CD14-positive monocyte (primary cell): ENCODE measurements around the gene KIR2DL4. TPM values are rescaled to one million over a fixed set of nuclear protein-coding genes. Genes with fewer than 3 reads are reported as not detected.
"Not testable (repeated sequence)": the region's sequence is repeated elsewhere in the genome, so short reads cannot be mapped to it uniquely, and the experiment has no call there.

ENCODE experiments used
- DNase-seq, 3 donors: peaks; one replicate each; pipeline ENCODE4 v3.0.0-alpha.2; 2011 to 2022
- H2AFZ ChIP-seq: 2 replicates; pipeline ENCODE4 v1.6.0; 2012; ENCODE audit warnings: mild to moderate bottlenecking, low read depth, low read length, inconsistent platforms; ENCODE audit not compliant: insufficient read depth, poor library complexity, severe bottlenecking
- H3K27ac ChIP-seq, 2 donors: 1 replicate in 1 of 2; 2 replicates in 1 of 2; pipeline ENCODE4 v1.5.1; 2012 to 2013; ENCODE audit warnings: low read length in 2 of 2, control low read depth in 1 of 2, inconsistent platforms in 1 of 2, low read depth in 1 of 2, mild to moderate bottlenecking in 1 of 2
- H3K27me3 ChIP-seq, 2 donors: one replicate each; pipeline versions ENCODE4 v1.6.0 to v1.6.1; 2011 to 2013; ENCODE audit warnings: low read length in 2 of 2; ENCODE audit not compliant: control insufficient read depth in 2 of 2, insufficient read depth in 2 of 2
- H3K36me3 ChIP-seq, 2 donors: replicated peaks in 1 of 2; 1 replicate in 1 of 2; 2 replicates in 1 of 2; pipeline versions ENCODE4 v1.5.1 to v1.6.1; 2012 to 2013; ENCODE audit warnings: low read length in 2 of 2, control low read depth in 1 of 2, inconsistent platforms in 1 of 2, mild to moderate bottlenecking in 1 of 2; ENCODE audit not compliant: insufficient read depth in 2 of 2, control insufficient read depth in 1 of 2
- H3K4me1 ChIP-seq, 2 donors: 1 replicate in 1 of 2; 2 replicates in 1 of 2; pipeline versions ENCODE4 v1.5.1 to v1.6.1; 2012 to 2013; ENCODE audit warnings: low read length in 2 of 2, control low read depth in 1 of 2, inconsistent platforms in 1 of 2, mild to moderate bottlenecking in 1 of 2, moderate library complexity in 1 of 2; ENCODE audit not compliant: insufficient read depth in 2 of 2, control insufficient read depth in 1 of 2
- H3K4me2 ChIP-seq: replicated peaks from 2 replicates; pipeline ENCODE3; 2012; ENCODE audit warnings: low read length, moderate library complexity, mild to moderate bottlenecking; ENCODE audit not compliant: poor library complexity, severe bottlenecking; ENCODE audit errors: extremely low read depth
- H3K4me3 ChIP-seq, 3 experiments: fragments of 200-600 bp in 1 of 3; sonication (generic) in 1 of 3; replicated peaks in 1 of 3; 1 replicate in 2 of 3; 2 replicates in 1 of 3; pipeline ENCODE4 v1.5.1; 2011 to 2013; ENCODE audit warnings: low read length in 3 of 3, mild to moderate bottlenecking in 3 of 3, control low read depth in 2 of 3, low read depth in 2 of 3, inconsistent platforms in 1 of 3, moderate library complexity in 1 of 3
- H3K79me2 ChIP-seq: 2 replicates; pipeline ENCODE4 v1.6.0; 2012; ENCODE audit warnings: mild to moderate bottlenecking, control low read depth, inconsistent platforms, low read length, moderate library complexity; ENCODE audit not compliant: insufficient read depth
- H3K9ac ChIP-seq: 2 replicates; pipeline ENCODE4 v1.6.0; 2017; ENCODE audit warnings: low read length, mild to moderate bottlenecking; ENCODE audit not compliant: insufficient read depth, poor library complexity, severe bottlenecking
- H3K9me3 ChIP-seq, 2 donors: replicated peaks in 1 of 2; 1 replicate in 1 of 2; 2 replicates in 1 of 2; pipeline versions ENCODE4 v1.5.1 to v1.6.1; 2012 to 2013; ENCODE audit warnings: low read length in 2 of 2, control low read depth in 1 of 2; ENCODE audit not compliant: control insufficient read depth in 1 of 2, insufficient read depth in 1 of 2
- H4K20me1 ChIP-seq: 2 replicates; pipeline ENCODE4 v1.6.0; 2012; ENCODE audit warnings: mild to moderate bottlenecking, low read length, control low read depth, moderate library complexity; ENCODE audit not compliant: insufficient read depth
- H3K27ac Mint-ChIP-seq, 7 donors: one replicate each; pipeline ENCODE4 v1.8.0; 2020; ENCODE audit warnings: mild to moderate bottlenecking in 7 of 7, mixed read lengths in 7 of 7, moderate library complexity in 6 of 7, inconsistent platforms in 2 of 7
- H3K27me3 Mint-ChIP-seq, 3 donors: one replicate each; pipeline ENCODE4 v1.8.0; 2021 to 2022; ENCODE audit warnings: low read depth in 3 of 3, mild to moderate bottlenecking in 3 of 3, mixed read lengths in 3 of 3, moderate library complexity in 3 of 3, inconsistent platforms in 1 of 3
- H3K36me3 Mint-ChIP-seq, 2 donors: one replicate each; pipeline ENCODE4 v1.8.0; 2020; ENCODE audit warnings: mixed read lengths in 2 of 2, inconsistent platforms in 1 of 2, mild to moderate bottlenecking in 1 of 2
- H3K4me1 Mint-ChIP-seq: one replicate; pipeline ENCODE4 v1.8.0; 2020; ENCODE audit warnings: mild to moderate bottlenecking, mixed read lengths
- H3K4me3 Mint-ChIP-seq, 2 donors: one replicate each; pipeline ENCODE4 v1.8.0; 2020; ENCODE audit warnings: mild to moderate bottlenecking in 2 of 2, mixed read lengths in 2 of 2, moderate library complexity in 1 of 2
- H3K9me3 Mint-ChIP-seq, 7 donors: one replicate each; pipeline ENCODE4 v1.8.0; 2020 to 2022; ENCODE audit warnings: mixed read lengths in 7 of 7, mild to moderate bottlenecking in 6 of 7, moderate library complexity in 6 of 7, inconsistent platforms in 2 of 7
- WGBS: methylation state at CpG from one replicate; pipeline ENCODE4 v1.1.5; 2013; ENCODE audit warnings: missing lambda C conversion rate; ENCODE audit not compliant: insufficient coverage; 5-methylcytosine and 5-hydroxymethylcytosine counted together
- intact Hi-C, 2 donors: fragments of 100-400 bp; cut with micrococcal nuclease; formaldehyde crosslinking; loops; one replicate each; pipeline versions ENCODE4 v1.15.0 to v1.15.1; 2023
- polyA plus RNA-seq, 3 donors: library from polyadenylated mRNA; depleted of rRNA in 1 of 3; unstranded in 2 of 3; stranded (reverse) in 1 of 3; fragments of 300-500 nt in 2 of 3; fragments of >200 nt in 1 of 3; fragmentation: Illumina TruSeq in 2 of 3; gene quantifications; 1 replicate in 2 of 3; 2 replicates in 1 of 3; pipeline ENCODE4 v1.2.3, GENCODE V29; 2012 to 2021

The KIR2DL4 gene
- polyA plus RNA-seq, 3 donors, result 0.12 to 0.17 (median 0.14) TPM

DNA sequence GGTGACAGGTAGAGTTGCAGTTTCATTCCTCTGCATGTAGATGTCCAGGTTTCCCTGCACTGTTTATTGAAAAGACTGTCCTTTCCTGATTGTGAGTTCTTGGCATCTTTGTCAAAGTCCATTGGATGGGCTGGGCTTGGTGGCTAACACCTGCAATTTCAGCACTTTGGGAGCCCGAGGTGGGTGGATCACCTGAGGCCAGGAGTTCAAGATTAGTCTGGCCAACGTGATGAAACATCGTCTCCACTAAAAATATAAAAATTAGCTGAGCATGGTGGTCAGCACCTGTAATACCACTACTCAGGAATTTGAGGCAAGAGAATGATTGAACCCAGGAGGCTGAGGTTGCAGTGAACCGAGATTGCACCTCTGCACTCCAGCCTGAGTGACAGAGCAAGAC lies 25.6 kb upstream of the KIR2DL4 start:
- H3K4me1 Mint-ChIP-seq, result peaks cover 21% of the 10 kb centered on the region
- not testable (repeated sequence) for H3K4me2 ChIP-seq, H3K36me3 ChIP-seq, H3K27ac ChIP-seq, DNase-seq, H4K20me1 ChIP-seq, H3K79me2 ChIP-seq, H3K4me3 Mint-ChIP-seq, H3K9ac ChIP-seq, H2AFZ ChIP-seq, H3K27ac Mint-ChIP-seq, H3K27me3 ChIP-seq, H3K36me3 Mint-ChIP-seq, H3K4me3 ChIP-seq
- WGBS, result no CpG with 5 or more reads among the region's 4 CpGs
- peaks cover 0 to 13% of the 10 kb centered on the region in 2 donors for H3K4me1 ChIP-seq
- H3K9me3 ChIP-seq, result peaks cover 9 to 11% of the 10 kb centered on the region in 2 donors
- peaks cover 9 to 19% (median 15%) of the 10 kb centered on the region in 7 donors for H3K9me3 Mint-ChIP-seq
- peaks cover 11 to 15% (median 14%) of the 10 kb centered on the region in 3 donors for H3K27me3 Mint-ChIP-seq
- intact Hi-C loops, result loop anchor here in 1 of 2 donors (10.0 kb wide), 1 partner anchor 253 kb away; no protein-coding TSS in a partner anchor

DNA sequence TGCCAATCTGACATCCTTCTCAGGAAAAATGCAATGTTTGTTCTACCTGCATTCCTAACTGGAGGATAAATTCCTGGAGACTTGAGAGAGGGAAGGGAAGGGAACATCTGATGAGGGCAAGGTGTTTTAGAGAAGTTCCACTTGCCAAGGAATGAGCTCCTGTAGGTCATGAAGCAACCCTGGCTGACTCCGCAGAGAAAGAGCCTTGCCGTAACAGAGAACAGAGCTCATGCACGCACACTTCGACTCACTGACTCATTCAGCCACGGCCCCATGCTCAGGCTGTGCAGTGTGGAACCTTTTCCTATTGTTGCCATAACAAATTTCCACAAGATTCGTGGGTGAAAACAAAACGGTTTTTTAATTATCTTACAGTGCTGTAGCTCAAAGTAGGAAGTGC lies 24.5 kb upstream of the KIR2DL4 start:
- peak; percentile 18 to 98 (median 90) for DNase-seq
- H3K79me2 ChIP-seq, H3K27me3 ChIP-seq, H3K36me3 ChIP-seq, H3K4me3 Mint-ChIP-seq, H3K9ac ChIP-seq, H4K20me1 ChIP-seq, H2AFZ ChIP-seq, H3K4me2 ChIP-seq, H3K36me3 Mint-ChIP-seq, H3K4me3 ChIP-seq: not testable (repeated sequence)
- Histone ChIP-seq H3K9me3 (peaks cover 9 to 11% of the 10 kb centered on the region in 2 donors), H3K27ac (peak overlapping the region in 1 of 2 donors; percentile 44), H3K4me1 (peaks cover 0 to 13% of the 10 kb centered on the region in 2 donors)
- intact Hi-C loops, result loop anchor here in 1 of 2 donors (10.0 kb wide), 1 partner anchor 254 kb away; no protein-coding TSS in a partner anchor
- Mint-ChIP-seq H3K4me1 (peaks cover 21% of the 10 kb centered on the region), H3K9me3 (peaks cover 9 to 23% (median 15%) of the 10 kb centered on the region in 7 donors), H3K27ac (peak overlapping the region in 3 of 7 donors; percentile 16 to 46 (median 37)), H3K27me3 (peaks cover 8 to 15% (median 11%) of the 10 kb centered on the region in 3 donors)
- 93% methylated on average over 3 of the region's 7 CpGs for WGBS

DNA sequence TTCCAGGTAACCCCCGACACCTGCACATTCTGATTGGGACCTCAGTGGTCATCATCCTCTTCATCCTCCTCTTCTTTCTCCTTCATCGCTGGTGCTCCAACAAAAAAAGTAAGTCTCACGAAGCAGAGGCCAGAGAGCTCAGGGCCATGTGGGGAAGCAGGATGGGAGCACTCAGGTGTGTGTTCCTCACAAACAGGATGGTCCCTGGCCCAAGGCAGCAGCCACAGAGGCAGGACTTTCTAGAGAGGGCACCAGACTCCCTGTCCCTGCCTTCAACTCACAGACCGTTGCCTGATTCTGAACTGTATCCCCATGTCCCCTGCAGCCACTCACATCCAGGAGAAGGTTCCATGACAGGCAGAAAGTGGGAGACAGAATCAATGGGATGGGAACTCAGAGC lies 20.5 kb upstream of the KIR2DL4 start:
- H3K27ac ChIP-seq, H3K4me3 ChIP-seq, H4K20me1 ChIP-seq, H3K36me3 ChIP-seq, H3K27me3 ChIP-seq, H3K79me2 ChIP-seq, H3K9ac ChIP-seq, H3K4me2 ChIP-seq, DNase-seq, intact Hi-C loops, H3K36me3 Mint-ChIP-seq, H2AFZ ChIP-seq: not testable (repeated sequence)
- H3K4me3 Mint-ChIP-seq, result peak overlapping the region in 1 of 2 donors; percentile 4
- Histone ChIP-seq H3K9me3 (peaks cover 9 to 11% of the 10 kb centered on the region in 2 donors), H3K4me1 (peaks cover 11 to 23% of the 10 kb centered on the region in 2 donors)
- H3K27ac Mint-ChIP-seq, result peak overlapping the region in 1 of 7 donors; percentile 3
- H3K9me3 Mint-ChIP-seq, result peaks cover 12 to 22% (median 15%) of the 10 kb centered on the region in 7 donors
- WGBS, result 80% methylated on average over 1 of the region's 4 CpGs
- H3K4me1 Mint-ChIP-seq, result peaks cover 28% of the 10 kb centered on the region
- H3K27me3 Mint-ChIP-seq, result peaks cover 5 to 10% (median 7%) of the 10 kb centered on the region in 3 donors

DNA sequence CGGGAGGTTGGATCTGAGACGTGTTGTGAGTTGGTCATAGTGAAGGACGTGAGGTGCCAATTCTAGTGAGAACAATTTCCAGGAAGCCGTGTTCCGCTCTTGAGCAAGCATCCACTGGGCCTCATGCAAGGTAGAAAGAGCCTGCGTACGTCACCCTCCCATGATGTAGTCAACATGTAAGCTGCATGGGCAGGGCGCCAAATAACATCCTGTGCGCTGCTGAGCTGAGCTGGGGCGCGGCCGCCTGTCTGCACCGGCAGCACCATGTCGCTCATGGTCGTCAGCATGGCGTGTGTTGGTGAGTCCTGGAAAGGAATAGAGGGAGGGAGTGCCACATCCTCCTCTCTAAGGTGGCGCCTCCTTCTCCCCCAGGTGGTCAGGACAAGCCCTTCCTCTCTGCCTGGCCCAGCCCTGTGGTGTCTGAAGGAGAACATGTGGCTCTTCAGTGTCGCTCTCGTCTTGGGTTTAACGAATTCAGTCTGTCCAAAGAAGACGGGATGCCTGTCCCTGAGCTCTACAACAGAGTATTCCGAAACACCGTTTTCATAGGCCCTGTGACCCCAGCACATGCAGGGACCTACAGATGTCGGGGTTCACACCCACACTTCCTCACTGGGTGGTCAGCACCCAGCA lies 17.2 kb upstream of the KIR2DL4 start:
- H4K20me1 ChIP-seq, H3K27ac ChIP-seq, H3K79me2 ChIP-seq, H3K9ac ChIP-seq, H3K4me3 Mint-ChIP-seq, H3K4me3 ChIP-seq, H3K36me3 Mint-ChIP-seq, H2AFZ ChIP-seq, H3K27me3 ChIP-seq, H3K4me2 ChIP-seq, DNase-seq, intact Hi-C loops, H3K36me3 ChIP-seq, H3K27me3 Mint-ChIP-seq: not testable (repeated sequence)
- Mint-ChIP-seq H3K9me3 (peaks cover 14 to 22% (median 15%) of the 10 kb centered on the region in 7 donors), H3K27ac (peak overlapping the region in 3 of 7 donors; percentile 3 to 26 (median 19)), H3K4me1 (peaks cover 27% of the 10 kb centered on the region)
- Histone ChIP-seq H3K4me1 (peaks cover 21 to 22% of the 10 kb centered on the region in 2 donors), H3K9me3 (peaks cover 9 to 11% of the 10 kb centered on the region in 2 donors)
- 92% methylated on average over 15 of the region's 24 CpGs for WGBS
